GM12873 (cell line): ENCODE measurements around the gene GPR17.

Source experiments
- CTCF ChIP-seq: IDR thresholded peaks from 2 replicates; pipeline ENCODE4 v1.5.1; 2012; ENCODE audit warnings: low read depth, mild to moderate bottlenecking, moderate library complexity, low read length, control low read depth; ENCODE audit not compliant: insufficient read depth; ENCODE audit errors: missing control alignments

GPR17 gene

GRCh38 chr2:127641846-127642507 is 4.0 kb upstream of the GPR17 start:
- no peak for TF ChIP-seq CTCF

- no peak for TF ChIP-seq CTCF
Measured at GRCh38 chr2:127642706-127643438, 3.1 kb upstream of the GPR17 start.

- no peak for TF ChIP-seq CTCF
Measured at GRCh38 chr2:127643439-127644065, 2.4 kb upstream of the GPR17 start.

GRCh38 chr2:127644066-127645025 is 1.6 kb upstream of the GPR17 start:
- peak; percentile 37 for TF ChIP-seq CTCF

GRCh38 chr2:127645026-127645394 is 943 bp upstream of the GPR17 start:
- no peak for TF ChIP-seq CTCF

- TF ChIP-seq CTCF: no peak
Measured at GRCh38 chr2:127646487-127647241, 711 bp downstream of the GPR17 start.
